Psoas muscle (tissue), 8 donors: ENCODE data around the gene LRP1B. TPM values are rescaled to one million over a fixed set of nuclear protein-coding genes. Genes with fewer than 3 reads are reported as not detected.
"Not testable (repeated sequence)": the region's sequence is repeated elsewhere in the genome, so short reads cannot be mapped to it uniquely, and the experiment has no call there.

Source experiments
- ATAC-seq, 4 donors: fragments of 200-7000 bp; cut with Tn5 transposase; one replicate each; pipeline ENCODE4 v1.9.1; 2020; ENCODE audit warnings: moderate library complexity in 3 of 4, mild to moderate bottlenecking in 2 of 4
- DNase-seq, 2 donors: peaks; one replicate each; pipeline ENCODE4 v3.0.0-alpha.2; 2020
- H3K27ac ChIP-seq: fragments of 200-600 bp; one replicate; pipeline ENCODE4 v1.8.0; 2022
- H3K27me3 ChIP-seq, 3 donors: fragments of 200-600 bp in 1 of 3; one replicate each; pipeline versions ENCODE4 v1.6.1 to v1.8.0; 2013 to 2022; ENCODE audit warnings: low read length in 2 of 3, mild to moderate bottlenecking in 2 of 3, moderate library complexity in 1 of 3; ENCODE audit not compliant: insufficient read depth in 3 of 3
- H3K36me3 ChIP-seq, 2 donors: fragments of 200-600 bp in 1 of 2; one replicate each; pipeline versions ENCODE4 v1.6.1 to v1.8.0; 2013 to 2022; ENCODE audit warnings: low read depth in 1 of 2, mild to moderate bottlenecking in 1 of 2, moderate library complexity in 1 of 2; ENCODE audit not compliant: insufficient read depth in 1 of 2
- H3K4me1 ChIP-seq: fragments of 200-600 bp; one replicate; pipeline ENCODE4 v1.8.0; 2022
- H3K4me3 ChIP-seq: fragments of 200-600 bp; one replicate; pipeline ENCODE4 v1.8.0; 2022; ENCODE audit warnings: mild to moderate bottlenecking
- H3K9me3 ChIP-seq: fragments of 200-600 bp; one replicate; pipeline ENCODE4 v1.8.0; 2022
- CTCF ChIP-seq: fragments of 200-600 bp; IDR thresholded peaks from one replicate; pipeline ENCODE4 v1.8.0; 2022; ENCODE audit warnings: antibody characterized with exemption
- WGBS, 3 donors: extraction: QIAGEN DNeasy Blood & Tissue Kit; methylation state at CpG; one replicate each; pipeline versions ENCODE4 v1.1.6 to v1.1.7; 2013; 5-methylcytosine and 5-hydroxymethylcytosine counted together
- intact Hi-C, 2 donors: fragments of 100-400 bp; cut with DNase I; formaldehyde crosslinking; loops; one replicate each; pipeline versions ENCODE4 v1.11.0 to v1.14.2; 2022
- polyA plus RNA-seq, 3 donors: library from polyadenylated mRNA; stranded (reverse); fragments of 200-250 nt; gene quantifications; one replicate each; pipeline ENCODE4 v1.2.3, GENCODE V29; 2013
- total RNA-seq, 4 donors: library from RNA; stranded (reverse); fragmentation: NEBNext Ultra II Directional in 2 of 4; extraction: Animal tissue kit (Norgen Biotek cat#: 25700) in 2 of 4; gene quantifications; one replicate each; pipeline versions ENCODE4 v1.2.1 to v1.2.4, GENCODE V29; 2021 to 2023
- donor health status: healthy with polysubstance abuse.
- donor health status: DM: no; HTN: no; CAD: no; lungs with moderate emphysema.
- donor health status: Bipolar disorder and iron deficiency.
- donor health status: healthy.
- donor health status: DM: yes; HTN: yes; CAD: no.
- donor health status: DM: no; HTN: no; CAD: no.
- donor health status: DM: no; HTN: no; CAD: no.
- donor health status: DM: yes; HTN: yes; CAD: no.

LRP1B gene
- total and polyA plus RNA-seq, 7 donors, result 0.33 to 3.3 (median 0.95) TPM

GRCh38 chr2:140657657-140658056 lies 1473.2 kb downstream of the LRP1B start:
- WGBS, 3 donors, result 72 to 84% (median 77%) methylated on average over 2 of the region's 2 CpGs
- Histone ChIP-seq H3K4me3 (no peak overlapping the region), H3K36me3 (no peaks in the 10 kb centered on the region), H3K27ac (no peak overlapping the region), H3K4me1 (no peaks in the 10 kb centered on the region), H3K27me3 (no peaks in the 10 kb centered on the region), H3K9me3 (no peaks in the 10 kb centered on the region)
- DNase-seq, result no peak
- intact Hi-C loops, result no loop called here
- TF ChIP-seq CTCF, result no peak
- no peak for ATAC-seq

DNA sequence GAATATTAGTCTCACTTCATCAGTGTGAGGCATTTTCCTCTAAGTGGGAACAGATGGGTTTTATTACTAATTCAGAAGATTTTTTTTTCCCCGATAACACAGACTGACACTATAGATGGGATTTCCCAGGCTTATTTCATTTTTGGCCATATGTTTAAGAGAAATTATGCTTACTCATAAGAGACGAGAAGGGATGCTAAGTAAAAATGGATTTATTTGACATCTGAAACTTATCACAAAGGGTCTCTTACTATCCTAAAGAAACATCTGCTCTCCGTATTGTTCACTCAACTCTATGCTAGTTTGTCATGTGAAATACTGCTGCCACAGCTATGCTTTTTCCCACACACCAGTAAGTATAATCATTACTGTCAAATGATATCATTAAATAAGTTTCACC lies 1476.3 kb downstream of the LRP1B start:
- intact Hi-C loops, result no loop called here
- Histone ChIP-seq H3K27me3 (no peaks in the 10 kb centered on the region), H3K4me3 (no peak overlapping the region), H3K9me3 (no peaks in the 10 kb centered on the region), H3K27ac (no peak overlapping the region), H3K4me1 (no peaks in the 10 kb centered on the region), H3K36me3 (no peaks in the 10 kb centered on the region)
- ATAC-seq (no peak), DNase-seq (no peak)
- no peak for TF ChIP-seq CTCF
- WGBS, 3 donors, result 42 to 50% (median 45%) methylated on average over 3 of the region's 3 CpGs

- no peak overlapping the region for H3K4me3 ChIP-seq
- ATAC-seq (no peak), DNase-seq (no peak)
- intact Hi-C loops, result no loop called here
- H3K36me3 ChIP-seq, result no peaks in the 10 kb centered on the region
- no peaks in the 10 kb centered on the region for H3K9me3 ChIP-seq
- TF ChIP-seq CTCF, result no peak
- WGBS, 3 donors, result 75 to 83% (median 82%) methylated on average over 3 of the region's 3 CpGs
- H3K27me3 ChIP-seq, result no peaks in the 10 kb centered on the region
- H3K27ac ChIP-seq, result no peak overlapping the region
- H3K4me1 ChIP-seq, result no peaks in the 10 kb centered on the region
Measured at GRCh38 chr2:140650825-140651224, 1480.0 kb downstream of the LRP1B start.

DNA sequence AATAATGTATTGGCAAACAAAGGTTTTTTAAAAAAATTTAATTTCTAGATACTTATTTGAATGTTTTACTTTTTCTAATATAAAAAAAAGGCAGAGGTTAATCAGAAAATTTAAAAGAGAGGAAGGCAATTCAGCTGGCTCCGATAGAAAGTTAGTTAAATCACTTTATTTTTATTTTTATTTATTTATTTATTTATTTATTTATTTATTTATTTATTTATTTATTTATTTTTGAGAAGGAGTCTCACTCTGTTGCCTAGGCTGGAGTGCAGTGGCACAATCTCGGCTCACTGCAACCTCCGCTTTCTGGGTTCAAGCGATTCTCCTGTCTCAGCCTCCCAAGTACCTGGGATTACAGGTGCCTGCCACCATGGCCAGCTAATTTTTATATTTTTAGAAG lies 1480.7 kb downstream of the LRP1B start:
- H3K4me3 ChIP-seq, H3K27ac ChIP-seq, H3K9me3 ChIP-seq, ATAC-seq, DNase-seq, H3K36me3 ChIP-seq, H3K4me1 ChIP-seq, intact Hi-C loops, H3K27me3 ChIP-seq: not testable (repeated sequence)
- 88 to 94% (median 94%) methylated on average over 4 of the region's 4 CpGs for WGBS, 3 donors

DNA sequence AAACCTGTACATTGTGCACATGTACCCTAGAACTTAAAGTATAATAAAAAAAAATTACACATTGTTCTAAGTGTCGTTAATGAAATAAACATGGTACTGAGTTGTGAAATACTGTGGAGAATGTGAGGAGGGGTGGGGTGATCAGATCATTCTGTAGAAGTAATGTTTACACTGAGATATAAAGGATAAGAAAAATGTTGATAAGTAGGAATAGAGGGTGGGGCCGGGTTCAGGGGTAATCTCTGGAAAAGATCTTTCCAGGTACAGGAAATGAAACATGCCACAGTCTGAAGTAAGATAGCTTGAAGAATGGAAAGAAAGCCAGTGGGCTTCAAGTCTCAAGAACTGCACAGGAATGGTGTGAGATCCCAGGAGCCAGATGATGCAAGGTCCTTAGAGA lies 1482.4 kb downstream of the LRP1B start:
- DNase-seq, result no peak
- intact Hi-C loops, result no loop called here
- 92 to 97% (median 96%) methylated on average over 2 of the region's 2 CpGs for WGBS, 3 donors

More for the DNA sequence above, 1482.4 kb downstream of the LRP1B start:
- no peaks in the 10 kb centered on the region for H3K27me3 ChIP-seq
- H3K4me1 ChIP-seq, result no peaks in the 10 kb centered on the region
- ATAC-seq, result no peak
- H3K9me3 ChIP-seq, result no peaks in the 10 kb centered on the region
- no peak overlapping the region for H3K27ac ChIP-seq
- H3K4me3 ChIP-seq, result no peak overlapping the region
- H3K36me3 ChIP-seq, result no peaks in the 10 kb centered on the region
- TF ChIP-seq CTCF, result no peak
